22Rv1 (cell line): Measurements from ENCODE around the gene PLBD2.

Experiments
- H3K27ac ChIP-seq: fragments of 450-650 bp; 2 replicates; pipeline ENCODE4 v1.5.1; 2017
- CTCF ChIP-seq: fragments of 450-650 bp; IDR thresholded peaks from 2 replicates; pipeline ENCODE4 v1.5.1; 2017; ENCODE audit warnings: mild to moderate bottlenecking
- ZFX ChIP-seq: fragments of 450-650 bp; IDR thresholded peaks from 2 replicates; pipeline ENCODE4 v1.6.1; 2017; ENCODE audit warnings: antibody characterized with exemption, borderline replicate concordance

Gene PLBD2

GRCh38 chr12:113397497-113398197 lies 39.3 kb downstream of the PLBD2 start:
- TF ChIP-seq CTCF (no peak), ZFX (no peak)
- no peak overlapping the region for H3K27ac ChIP-seq

- H3K27ac ChIP-seq = no peak overlapping the region
- no peak for TF ChIP-seq CTCF
- no peak for TF ChIP-seq ZFX
Observed at GRCh38 chr12:113398346-113399290, 40.2 kb downstream of the PLBD2 start.

GRCh38 chr12:113399490-113399889 lies 41.1 kb downstream of the PLBD2 start:
- H3K27ac ChIP-seq = no peak overlapping the region
- no peak for TF ChIP-seq CTCF
- TF ChIP-seq ZFX = no peak

GRCh38 chr12:113400362-113400761 lies 42.0 kb downstream of the PLBD2 start:
- TF ChIP-seq CTCF = no peak
- no peak overlapping the region for H3K27ac ChIP-seq

- H3K27ac ChIP-seq = no peak overlapping the region
- TF ChIP-seq ZFX (no peak), CTCF (no peak)
Observed at GRCh38 chr12:113401066-113402000, 42.9 kb downstream of the PLBD2 start.

GRCh38 chr12:113402586-113403260 lies 44.3 kb downstream of the PLBD2 start:
- no peak for TF ChIP-seq CTCF
- no peak overlapping the region for H3K27ac ChIP-seq
